Measurements from ENCODE around the gene NRG4. TPM values are rescaled to one million over a fixed set of nuclear protein-coding genes. Genes with fewer than 3 reads are reported as not detected.
"Not testable (repeated sequence)": the region's sequence is repeated elsewhere in the genome, so short reads cannot be mapped to it uniquely, and the experiment has no call there.

NRG4 gene
- polyA plus RNA-seq, 1 donor: 10.2 TPM

DNA sequence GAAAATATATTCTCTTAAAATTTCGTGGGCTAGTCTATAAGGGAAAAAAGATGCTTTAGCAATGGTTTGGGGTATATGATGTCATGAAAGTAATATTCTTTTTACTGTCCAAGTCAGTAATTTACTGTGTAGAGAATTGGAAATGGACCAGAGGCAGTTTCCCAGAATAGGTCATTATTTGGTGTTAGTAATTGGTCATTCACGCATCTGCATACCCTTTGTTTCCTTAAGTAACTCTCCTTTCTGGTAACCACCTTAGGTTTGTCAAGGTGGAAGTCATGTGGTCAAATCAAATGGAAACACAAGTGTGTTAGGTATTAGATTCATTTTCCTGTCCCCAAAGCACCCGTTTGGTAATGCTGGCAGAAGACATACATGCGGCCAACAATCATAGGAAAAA is 84.6 kb downstream of the NRG4 start:
- no peak for DNase-seq

DNA sequence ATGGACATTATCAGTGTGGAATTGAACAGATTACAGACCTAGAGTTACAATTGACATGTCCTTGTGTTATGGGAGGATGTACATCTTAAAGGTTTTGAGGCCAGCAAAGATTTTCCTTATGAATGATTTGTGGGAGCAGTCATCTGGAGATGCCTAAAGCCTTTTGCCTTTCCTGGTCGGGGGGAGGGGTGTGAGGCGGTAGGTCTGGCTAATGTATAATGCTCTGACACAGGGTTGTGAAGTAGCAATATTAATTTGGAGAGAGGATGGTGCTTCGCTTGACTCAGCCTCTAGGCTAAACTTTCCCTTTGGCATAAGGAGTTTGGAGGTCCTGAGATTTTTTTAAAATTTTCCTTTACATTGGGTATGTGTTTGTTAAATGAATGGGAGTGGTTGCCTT is 85.3 kb downstream of the NRG4 start:
- no peak for DNase-seq

DNA sequence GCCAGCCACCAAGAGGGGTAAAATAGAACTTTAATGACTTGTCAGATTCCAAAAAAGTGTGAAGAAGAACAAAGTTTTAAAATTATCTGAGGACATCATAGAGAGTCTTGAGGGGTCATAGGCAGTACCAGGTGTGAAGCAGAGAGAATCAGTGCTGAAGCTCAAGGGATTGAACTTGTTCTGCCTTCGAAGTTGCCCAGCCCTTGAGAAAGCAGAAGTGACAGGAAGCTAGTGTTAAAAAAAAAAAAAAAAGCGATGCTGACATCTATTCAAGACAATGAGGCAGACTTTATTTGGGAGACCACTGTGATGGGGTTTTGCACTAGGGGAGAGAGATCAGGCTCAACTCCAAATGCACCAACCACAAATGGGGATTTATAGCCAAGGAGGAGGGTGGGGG is 86.8 kb downstream of the NRG4 start:
- no peak for DNase-seq

DNA sequence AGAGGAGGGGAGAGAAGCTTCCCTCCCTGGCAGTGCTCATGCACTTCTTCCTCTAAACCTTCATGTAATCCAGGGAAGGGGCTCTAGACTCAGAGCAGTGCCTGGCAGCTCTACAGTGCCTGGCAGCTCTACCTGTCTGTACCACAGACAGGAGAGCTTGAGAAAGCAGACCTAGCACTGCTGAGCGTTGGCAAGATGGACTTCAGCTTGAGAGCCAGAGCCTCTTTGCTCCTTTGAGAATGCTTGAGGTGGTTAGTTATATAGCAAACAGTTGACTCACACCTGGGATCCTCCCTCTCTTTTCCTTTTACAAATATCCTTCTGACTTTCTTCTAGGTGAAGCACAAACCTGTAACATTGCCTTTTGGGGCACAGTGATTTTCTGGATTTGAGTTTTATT is 87.6 kb downstream of the NRG4 start:
- DNase-seq: no peak

DNA sequence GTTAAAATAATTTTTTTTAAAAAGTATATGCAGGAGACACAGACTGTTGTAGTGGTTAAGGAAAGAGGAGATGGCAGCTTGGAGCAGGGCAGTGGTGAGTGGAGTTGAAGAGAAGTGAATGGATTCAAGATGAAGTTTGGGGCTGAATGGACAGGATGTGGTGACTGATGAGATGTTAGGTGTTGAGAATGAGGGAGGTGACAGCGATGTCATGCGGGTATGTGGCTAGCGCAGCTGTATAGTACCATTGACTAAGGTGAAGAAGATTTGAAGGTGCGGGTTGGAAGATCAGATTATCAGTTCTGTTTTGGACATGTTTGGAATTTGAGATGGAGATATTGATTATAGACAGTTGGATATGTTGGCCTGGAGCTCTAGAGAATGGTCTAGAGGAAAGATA is 88.5 kb downstream of the NRG4 start:
- no peak for DNase-seq

DNA sequence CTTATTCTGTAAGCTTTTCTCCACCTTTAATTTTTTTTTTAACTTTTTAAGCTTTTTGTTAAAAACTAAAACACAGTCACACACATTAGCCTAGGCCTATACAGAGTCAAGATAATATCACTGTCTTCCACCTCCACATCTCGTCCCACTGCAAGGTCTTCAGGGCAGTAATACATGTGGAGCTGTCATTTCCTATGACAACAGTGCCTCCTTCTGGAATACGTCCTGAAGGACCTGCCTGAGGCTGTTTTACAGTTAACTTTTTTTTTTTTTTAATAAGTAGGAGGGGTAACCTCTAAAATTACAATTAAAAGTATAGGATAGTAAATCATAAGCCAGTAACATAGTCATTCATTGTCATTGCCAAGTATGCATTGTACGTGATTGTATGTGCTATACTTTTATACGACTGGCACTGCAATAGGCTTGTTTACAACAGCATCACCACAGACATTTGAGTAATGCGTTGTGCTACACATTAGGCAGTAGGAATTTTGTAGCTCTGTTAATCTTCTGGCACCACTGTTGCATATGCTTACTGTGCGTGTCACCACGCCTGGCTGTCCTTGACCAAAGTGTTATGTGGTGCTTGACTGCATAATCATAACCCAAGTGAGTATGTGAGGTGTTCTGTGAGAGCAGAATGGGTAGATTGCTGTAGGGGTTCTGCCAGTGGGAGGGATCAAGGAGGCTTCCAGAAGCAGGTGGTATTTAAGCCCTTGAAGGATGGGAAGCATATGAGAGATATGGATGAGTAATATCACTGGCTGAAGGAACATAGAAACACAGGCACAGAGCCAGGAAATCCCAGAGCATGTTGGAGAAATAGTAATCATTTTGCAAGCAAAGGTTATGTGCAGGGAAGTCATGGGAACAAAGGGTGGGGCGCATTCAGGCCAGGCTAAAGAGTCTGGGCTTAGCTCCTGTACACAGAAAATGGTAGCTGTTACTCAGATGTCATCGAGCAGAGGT is 90.2 kb downstream of the NRG4 start:
- DNase-seq: peak; percentile 38

DNA sequence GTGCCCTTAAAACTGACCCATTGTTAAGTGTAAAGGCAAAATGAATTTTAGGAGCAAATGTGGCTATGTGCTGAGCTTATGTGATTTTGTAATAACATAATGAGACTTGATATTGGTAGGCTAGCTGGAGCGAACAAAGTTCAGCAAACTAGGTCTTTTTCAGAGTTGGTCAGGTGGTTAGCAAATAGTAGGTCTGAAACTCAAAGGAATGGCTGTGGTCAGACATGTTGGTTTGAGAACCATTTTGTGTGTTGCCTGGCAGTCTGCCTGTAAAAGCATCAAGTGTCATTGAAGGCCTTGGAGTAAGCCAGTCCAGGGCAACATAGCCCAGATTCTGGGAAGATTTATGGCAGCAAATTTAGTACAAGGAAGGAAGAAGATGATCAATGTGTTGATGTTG is 92.1 kb downstream of the NRG4 start:
- no peak for DNase-seq

DNA sequence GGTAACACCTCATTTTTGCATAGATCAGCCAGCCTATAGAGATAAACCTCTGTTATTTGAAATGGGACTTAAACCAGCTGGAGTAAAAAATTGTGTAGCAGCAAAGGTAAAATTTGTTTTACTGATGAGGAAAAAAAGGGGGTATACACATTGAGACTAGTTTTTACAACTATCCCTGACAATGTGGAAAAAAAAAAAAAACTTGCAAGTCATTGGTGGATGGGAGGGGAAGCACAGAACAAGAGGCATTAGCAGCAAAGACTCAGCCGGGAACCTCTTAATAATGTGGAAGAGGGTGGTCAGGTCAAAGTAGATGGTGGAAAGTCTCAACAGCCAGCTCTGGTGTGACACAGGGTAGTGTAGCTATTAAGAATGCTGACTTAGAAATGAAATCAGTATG is 94.1 kb downstream of the NRG4 start:
- no peak for DNase-seq

DNA sequence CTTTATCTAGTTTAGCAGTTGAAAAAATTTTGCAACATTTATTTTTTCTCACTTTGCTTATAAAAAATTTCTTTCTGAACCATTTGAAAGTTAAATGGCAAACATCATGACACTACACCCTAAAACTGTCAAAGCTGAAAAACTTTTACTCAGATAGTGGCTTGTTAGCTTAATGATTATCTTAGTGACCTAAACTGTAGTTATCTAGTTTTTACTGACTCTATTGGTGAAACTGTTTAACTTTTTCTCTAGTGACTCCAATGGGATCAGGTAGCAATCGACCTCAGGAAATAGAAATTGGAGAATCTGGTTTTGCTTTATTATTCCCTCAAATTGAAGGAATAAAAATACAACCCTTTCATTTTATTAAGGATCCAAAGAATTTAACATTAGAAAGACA is 95.2 kb downstream of the NRG4 start:
- no peak for DNase-seq

DNA sequence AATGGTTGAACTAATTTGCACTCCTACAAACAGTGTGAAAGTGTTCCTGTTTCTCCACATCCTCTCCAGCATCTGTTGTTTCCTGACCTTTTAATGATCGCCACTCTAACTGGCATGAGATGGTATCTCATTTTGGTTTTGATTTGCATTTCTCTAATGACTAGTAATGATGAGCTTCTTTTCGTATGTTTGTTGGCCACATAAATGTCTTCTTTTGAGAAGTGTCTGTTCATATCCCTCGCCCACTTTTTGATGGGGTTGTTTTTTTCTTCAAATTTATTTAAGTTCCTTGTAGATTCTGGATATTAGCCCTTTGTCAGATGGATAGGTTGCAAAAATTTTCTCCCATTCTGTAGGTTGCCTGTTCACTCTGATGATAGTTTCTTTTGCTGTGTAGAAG is 101.9 kb downstream of the NRG4 start:
- DNase-seq: not testable (repeated sequence)

DNA sequence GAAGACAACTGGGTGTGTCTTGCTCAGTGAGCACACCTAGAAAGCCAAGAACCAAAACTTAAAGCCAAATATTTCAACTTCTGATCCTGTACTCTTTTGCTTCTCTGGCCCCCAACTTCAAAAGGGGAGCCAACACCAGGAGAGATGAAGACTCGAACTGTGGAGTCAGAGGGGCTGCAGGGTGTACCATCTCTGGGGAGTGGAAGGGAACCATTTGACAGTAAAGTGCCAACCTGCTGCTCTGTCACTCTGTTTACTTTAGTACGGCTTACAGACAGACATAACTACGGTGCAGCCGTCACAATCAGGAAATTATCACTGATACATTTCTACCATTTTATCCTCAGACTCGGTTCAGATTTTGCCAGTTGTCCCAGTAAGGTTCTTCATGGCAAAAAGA is 107.0 kb downstream of the NRG4 start:
- DNase-seq: no peak

DNA sequence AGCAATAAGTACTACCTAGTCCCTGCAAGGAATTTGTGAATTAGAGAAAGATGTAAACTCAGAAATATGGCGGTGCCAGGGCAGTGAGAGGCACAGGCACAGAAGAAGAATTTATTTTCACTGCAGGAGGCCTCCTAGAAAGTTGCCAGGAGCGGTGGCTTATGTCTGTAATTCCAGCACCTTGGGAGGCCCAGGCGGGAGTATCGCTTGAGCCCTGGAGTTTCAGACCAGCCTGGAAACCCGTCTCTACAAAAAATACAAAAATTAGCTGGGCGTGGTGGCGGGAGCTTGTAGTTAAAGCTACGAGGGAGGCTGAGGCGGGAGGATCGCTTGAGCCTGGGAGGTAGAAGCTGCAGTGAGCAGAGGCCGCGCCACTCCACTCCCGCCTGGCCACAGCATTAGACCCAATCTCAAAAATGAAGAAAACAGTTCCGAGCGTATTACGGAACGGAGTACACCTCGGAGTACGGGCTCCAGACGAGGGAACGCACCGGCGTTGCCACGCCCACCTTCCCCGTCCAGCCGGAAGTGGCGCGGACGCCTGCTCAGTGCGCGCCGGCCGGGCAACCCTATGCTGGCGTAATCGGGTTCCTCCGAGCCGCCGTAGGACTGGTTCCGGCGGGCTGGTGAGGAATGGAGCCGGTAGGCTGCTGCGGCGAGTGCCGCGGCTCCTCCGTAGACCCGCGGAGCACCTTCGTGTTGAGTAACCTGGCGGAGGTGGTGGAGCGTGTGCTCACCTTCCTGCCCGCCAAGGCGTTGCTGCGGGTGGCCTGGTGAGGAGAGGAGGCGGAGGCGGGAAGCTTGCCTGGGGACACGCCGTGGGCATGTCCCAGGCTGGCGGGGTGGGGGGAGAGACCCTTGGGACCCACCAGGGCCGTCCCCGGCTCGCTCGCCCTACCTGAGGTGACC is 108.6 kb downstream of the NRG4 start, which contains the start of gene FBXO22:
FBXO22 (plus strand) TSS at position 548 of the 909 bp plus-strand sequence; CDS start at position 634, 86 bp downstream.
- peak; percentile 90 for DNase-seq

DNA sequence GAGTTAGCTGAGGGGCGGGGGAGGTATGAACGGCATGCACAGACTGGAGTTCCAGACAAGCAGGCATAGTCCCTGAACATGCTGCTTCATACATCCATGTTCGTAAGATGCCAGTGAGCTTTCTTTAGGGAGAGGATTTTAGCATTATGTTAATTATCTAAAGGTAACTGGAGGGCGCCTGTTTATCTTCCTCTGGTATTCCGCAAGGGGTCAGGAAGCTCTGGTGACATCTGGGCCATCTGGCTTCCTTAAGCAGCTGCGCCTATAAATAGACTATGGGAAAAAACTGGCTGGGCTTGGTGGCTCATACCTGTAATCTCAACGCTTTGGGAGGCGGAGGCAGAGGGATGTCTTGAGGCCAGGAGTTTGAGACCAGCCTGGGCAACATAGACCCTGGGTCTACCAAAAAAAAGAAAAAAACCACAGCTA is 110.1 kb downstream of the NRG4 start:
- DNase-seq: no peak

DNA sequence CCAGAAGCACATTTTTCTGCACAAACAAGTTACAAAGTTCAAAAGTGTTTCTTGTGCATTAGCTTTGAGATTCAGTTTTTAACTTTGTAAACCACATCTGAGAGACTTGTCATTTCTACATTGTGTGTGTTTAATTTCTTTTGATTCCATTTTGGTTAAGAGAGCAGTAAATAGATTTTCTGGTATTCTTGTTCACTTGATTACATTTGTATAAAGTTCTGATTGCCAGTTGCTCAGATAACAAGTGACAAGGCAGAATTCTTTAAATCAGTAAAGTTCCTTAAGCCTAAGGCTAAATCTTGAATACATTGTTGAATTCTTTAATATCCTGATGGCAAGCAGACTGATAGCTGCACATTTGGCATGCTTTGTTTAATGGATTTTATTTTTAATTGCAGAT is 111.6 kb downstream of the NRG4 start:
- DNase-seq: no peak

DNA sequence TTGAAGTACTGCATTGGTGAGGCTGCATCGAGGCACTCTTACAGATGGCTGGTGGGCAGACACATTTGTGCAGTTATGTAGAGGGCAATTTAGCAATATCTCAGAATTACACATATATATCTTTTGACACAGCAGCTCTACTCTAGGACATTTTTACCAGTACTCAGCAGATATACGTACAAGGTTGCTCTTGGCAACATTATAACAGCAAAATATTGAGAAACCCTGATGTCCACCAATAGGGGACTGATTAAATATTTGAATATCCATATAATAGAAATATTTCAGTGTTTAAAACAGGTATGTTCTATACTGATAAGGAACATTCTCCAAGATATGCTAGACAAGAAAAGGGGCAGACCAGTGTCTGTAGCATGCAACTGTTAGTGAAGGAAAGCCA is 116.5 kb downstream of the NRG4 start:
- DNase-seq: no peak

DNA sequence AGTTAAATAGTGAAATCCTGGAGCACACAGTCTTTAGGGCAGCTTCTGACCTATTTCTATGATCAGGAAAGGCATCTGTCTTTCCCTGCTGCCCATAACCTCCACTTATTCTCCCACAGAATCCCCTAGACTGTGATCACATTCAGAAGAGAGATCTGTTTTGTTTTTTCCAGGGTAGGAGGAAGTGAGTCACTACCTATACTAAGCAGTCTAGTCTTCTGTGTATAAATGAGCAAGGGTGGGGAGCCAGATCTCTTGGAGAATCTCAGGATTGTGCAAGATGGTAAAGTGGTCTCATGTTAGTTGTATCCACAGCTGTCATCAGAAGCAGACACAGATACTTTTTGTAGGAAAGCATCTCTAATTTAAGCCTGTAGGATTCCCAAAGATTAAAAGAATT is 120.3 kb downstream of the NRG4 start:
- DNase-seq: no peak

Other genes starting within 250 kb of the NRG4 start
- gene UBE2Q2, start 169.0 kb downstream of the NRG4 start, polyA plus RNA-seq (ENCODE audit: insufficient read length): 60.4 TPM
- 52.2 TPM for gene FBXO22, start 108.5 kb downstream of the NRG4 start, polyA plus RNA-seq (ENCODE audit: insufficient read length)
- gene TMEM266, start 47.6 kb upstream of the NRG4 start, polyA plus RNA-seq (ENCODE audit: insufficient read length): 12.3 TPM